WI38 (cell line): ENCODE results near the gene CASP7.

Experiments used
- H3K4me3 ChIP-seq: 2 replicates; pipeline ENCODE4 v1.5.1; 2011; ENCODE audit warnings: low read depth, mild to moderate bottlenecking, control low read depth, low read length
- CTCF ChIP-seq: IDR thresholded peaks from 2 replicates; pipeline ENCODE4 v1.5.1; 2012; ENCODE audit warnings: low read depth, mild to moderate bottlenecking, control low read depth, low read length

Gene CASP7

GRCh38 chr10:113695691-113696090, 16.0 kb downstream of the CASP7 start:
- no peak for TF ChIP-seq CTCF
- H3K4me3 ChIP-seq: no peak overlapping the region

GRCh38 chr10:113697595-113697994, 17.9 kb downstream of the CASP7 start:
- TF ChIP-seq CTCF: no peak
- no peak overlapping the region for H3K4me3 ChIP-seq

GRCh38 chr10:113704637-113705343, 25.1 kb downstream of the CASP7 start:
- TF ChIP-seq CTCF: peak; percentile 54
- no peak overlapping the region for H3K4me3 ChIP-seq

GRCh38 chr10:113705344-113705652, 25.6 kb downstream of the CASP7 start:
- no peak for TF ChIP-seq CTCF

GRCh38 chr10:113706623-113707022, 26.9 kb downstream of the CASP7 start:
- H3K4me3 ChIP-seq: no peak overlapping the region
- TF ChIP-seq CTCF: no peak

More at GRCh38 chr10:113705344-113705652, 25.6 kb downstream of the CASP7 start:
- H3K4me3 ChIP-seq: no peak overlapping the region

- no peak overlapping the region for H3K4me3 ChIP-seq
- TF ChIP-seq CTCF: no peak
Measured at GRCh38 chr10:113708640-113709039, 28.9 kb downstream of the CASP7 start.

- no peak for TF ChIP-seq CTCF
- no peak overlapping the region for H3K4me3 ChIP-seq
Measured at GRCh38 chr10:113709221-113709838, 29.6 kb downstream of the CASP7 start.
